ENCODE measurements around the gene C10orf71. TPM values are rescaled to one million over a fixed set of nuclear protein-coding genes. Genes with fewer than 3 reads are reported as not detected.

C10orf71 gene
- total and polyA plus RNA-seq, 2 of the 8 experiments (the other 6 are each of a cell fraction or from before 2014, with no cell fraction given): not detected

DNA sequence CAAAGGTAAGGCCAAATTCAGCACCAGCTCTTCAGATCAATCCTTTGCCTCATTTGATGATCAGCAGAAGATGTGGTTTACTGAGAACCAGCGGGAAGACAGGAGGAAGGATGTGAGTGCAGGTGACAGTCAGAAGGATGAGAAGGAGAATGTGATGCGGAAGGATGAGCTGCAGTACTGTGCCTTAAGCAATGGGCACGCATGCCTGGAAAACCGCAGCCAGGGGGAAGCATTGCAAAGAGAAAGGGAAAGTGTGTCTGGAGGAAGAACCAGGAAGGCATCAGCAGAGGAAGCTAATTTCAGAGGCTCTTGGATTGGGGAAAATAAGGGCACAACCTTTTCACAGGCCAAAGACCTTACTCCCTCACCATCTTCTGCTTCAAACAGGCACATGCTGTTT lies 25.7 kb downstream of the C10orf71 start (continued):
- TF ChIP-seq CTCF (IDR thresholded peaks at IDR 0.05; ENCODE audit: control extremely low read depth in 1 of 3, insufficient read depth in 1 of 3, low read depth in 1 of 3, low read length in 3 of 3) (peak; percentile 58 to 79 (median 59)), RAD21 (IDR thresholded peaks at IDR 0.05 in 1 of 2, conservative IDR thresholded peaks at IDR 0.05 in 1 of 2; ENCODE audit: low read depth in 2 of 2, low read length in 2 of 2) (peak; percentile 75 to 84), TAF7 (optimal IDR thresholded peaks at IDR 0.05; ENCODE audit: borderline replicate concordance, low read depth, low read length) (no peak)
